BLaER1 treated with 17β-estradiol and CSF1 and Interleukin-3, amounts not matched to agents 10 nM and 100 nM (cell line): ENCODE measurements around the gene PEX10.

ENCODE experiments used
- H3K27ac ChIP-seq, 11 experiments: shearing (Covaris generic); formaldehyde crosslinking; 2 replicates each; pipeline ENCODE4 v1.8.1; 2022
- H3K27me3 ChIP-seq, 11 experiments: shearing (Covaris generic); formaldehyde crosslinking; 2 replicates each; pipeline ENCODE4 v1.8.1; 2022
- H3K36me3 ChIP-seq, 11 experiments: shearing (Covaris generic); formaldehyde crosslinking; 2 replicates each; pipeline ENCODE4 v1.8.1; 2022
- H3K4me1 ChIP-seq, 10 experiments: shearing (Covaris generic); formaldehyde crosslinking; 2 replicates each; pipeline ENCODE4 v1.8.1; 2022
- H3K4me2 ChIP-seq, 11 experiments: shearing (Covaris generic); formaldehyde crosslinking; 2 replicates each; pipeline ENCODE4 v1.8.1; 2022
- H3K4me3 ChIP-seq, 10 experiments: shearing (Covaris generic); formaldehyde crosslinking; 2 replicates each; pipeline ENCODE4 v1.8.1; 2022
- H3K9ac ChIP-seq, 11 experiments: shearing (Covaris generic); formaldehyde crosslinking; 2 replicates each; pipeline ENCODE4 v1.8.1; 2022
- H3K9me3 ChIP-seq, 11 experiments: shearing (Covaris generic); formaldehyde crosslinking; replicated peaks in 1 of 11; 2 replicates each; pipeline ENCODE4 v1.8.1; 2022
- H4K20me1 ChIP-seq, 11 experiments: shearing (Covaris generic); formaldehyde crosslinking; 2 replicates each; pipeline ENCODE4 v1.8.1; 2022
- Cebpa-rat ChIP-seq, 11 experiments: shearing (Covaris generic); IDR thresholded peaks; 2 replicates each; pipeline ENCODE4 v1.8.1; 2022

The PEX10 gene

DNA sequence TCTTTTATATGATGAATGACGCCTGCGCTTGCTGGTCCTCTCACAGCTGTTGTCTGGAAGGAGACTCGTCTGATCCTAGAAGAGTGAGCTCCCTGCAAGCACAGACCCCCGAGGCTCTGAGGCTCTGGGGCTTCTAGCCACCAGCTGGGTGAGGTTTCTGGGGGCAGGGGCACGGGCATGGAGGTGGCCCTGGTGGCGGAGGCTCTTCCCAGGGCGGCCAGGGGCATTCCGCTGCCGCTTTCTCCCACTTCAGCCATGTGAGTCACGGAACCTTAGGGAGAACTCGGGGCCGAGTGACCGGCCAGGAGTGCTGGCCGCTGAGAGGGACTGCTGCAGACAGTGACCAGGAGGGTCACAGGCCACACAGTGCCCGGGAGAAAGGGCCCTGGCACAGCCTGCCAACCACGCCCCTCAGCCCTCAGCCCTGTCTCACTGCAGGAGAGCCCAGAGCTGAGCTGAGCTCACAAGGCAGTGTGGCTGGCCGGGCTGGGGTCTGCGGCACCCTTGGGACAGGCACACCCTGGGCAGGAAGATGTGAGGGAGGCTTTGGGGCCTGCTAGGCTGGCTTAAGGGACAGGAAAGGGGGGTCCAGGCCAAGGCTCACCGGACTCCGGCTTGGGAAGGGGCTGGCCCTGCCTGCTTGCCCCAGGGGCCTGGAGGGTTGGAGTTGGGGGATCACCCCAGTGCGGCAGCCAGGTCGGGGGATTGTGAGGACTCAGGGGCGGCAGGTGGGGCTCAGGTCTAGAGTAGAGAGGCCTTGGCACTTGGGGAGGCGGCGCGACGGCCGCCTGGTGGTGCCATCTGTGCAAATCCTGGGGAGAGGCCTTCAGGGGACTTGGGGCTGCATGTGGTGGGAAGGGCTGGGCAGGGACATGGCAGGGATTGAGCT, 56.7 kb downstream of the PEX10 start:
- Histone ChIP-seq H4K20me1 (peaks cover 0 to 45% (median 0%) of the 10 kb centered on the region in 11 experiments; a peak in 4 of 22 replicates), H3K27ac (no peak overlapping the region), H3K4me1 (peaks cover 25 to 41% (median 36%) of the 10 kb centered on the region in 10 experiments), H3K27me3 (peaks cover 0 to 11% (median 0%) of the 10 kb centered on the region in 11 experiments; a peak in 5 of 22 replicates), H3K36me3 (no peaks in the 10 kb centered on the region), H3K4me2 (0 out of 22 replicates have a peak overlapping the region, but pooled peaks of 1 of the 11 experiments have one; percentile 32), H3K9ac (no peak overlapping the region), H3K9me3 (no peaks in the 10 kb centered on the region), H3K4me3 (no peak overlapping the region)
- TF ChIP-seq Cebpa-rat (IDR thresholded peaks at IDR 0.05): no peak

DNA sequence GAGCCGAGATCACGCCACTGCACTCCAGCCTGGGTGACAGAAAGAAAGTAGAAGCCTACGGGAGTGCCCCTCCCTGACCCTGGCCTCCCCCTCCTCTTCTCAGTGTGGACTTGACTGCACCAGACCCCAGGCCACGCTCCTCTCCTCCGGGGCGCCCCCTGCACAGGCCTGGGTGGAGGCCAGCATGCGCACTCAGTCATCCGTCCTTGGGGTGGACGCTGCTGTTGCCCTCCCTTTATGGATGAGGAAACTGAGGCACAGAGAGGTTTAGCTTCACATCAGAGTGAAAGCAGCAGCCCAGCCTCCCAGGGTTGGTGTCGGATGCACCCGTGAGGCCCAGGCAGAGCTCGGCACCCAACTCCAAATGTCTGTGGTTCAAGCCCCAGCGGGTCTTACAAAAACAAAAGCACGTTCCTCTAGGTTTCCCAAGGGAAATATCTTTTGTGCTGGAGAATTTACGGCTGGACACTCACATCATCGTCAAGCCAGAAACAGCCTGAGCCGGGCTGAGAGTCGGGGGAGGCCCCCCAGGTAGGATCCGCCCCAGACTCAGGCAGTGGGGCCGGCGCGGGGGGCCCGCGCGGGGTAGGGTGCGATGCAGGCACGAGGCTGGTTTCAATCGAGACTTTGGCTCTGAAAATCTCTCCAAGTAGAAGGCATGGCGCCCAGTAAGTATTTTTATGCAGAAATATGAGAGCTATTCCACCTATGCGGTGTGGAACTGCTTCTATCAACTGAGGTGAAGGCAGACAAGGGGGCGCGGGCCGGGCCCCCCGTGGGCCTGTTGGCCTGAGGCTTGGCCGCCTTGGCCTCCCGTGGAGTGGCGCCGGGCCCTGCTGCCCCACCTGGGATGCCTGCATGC, 57.6 kb downstream of the PEX10 start:
- Histone ChIP-seq H3K4me2 (peak overlapping the region in 7 of 11 experiments; percentile 7 to 72 (median 25); a peak in 13 of 22 replicates), H3K4me3 (no peak overlapping the region), H3K9ac (no peak overlapping the region), H4K20me1 (peaks cover 0 to 47% (median 0%) of the 10 kb centered on the region in 11 experiments; a peak in 6 of 22 replicates), H3K27me3 (peaks cover 0 to 11% (median 0%) of the 10 kb centered on the region in 11 experiments; a peak in 6 of 22 replicates), H3K27ac (no peak overlapping the region), H3K4me1 (peaks cover 20 to 33% (median 30%) of the 10 kb centered on the region in 10 experiments), H3K9me3 (no peaks in the 10 kb centered on the region), H3K36me3 (no peaks in the 10 kb centered on the region)
- TF ChIP-seq Cebpa-rat (IDR thresholded peaks at IDR 0.05): no peak
